Thyroid gland (tissue), 4 donors: ENCODE data around the gene AURKB. TPM values are rescaled to one million over a fixed set of nuclear protein-coding genes. Genes with fewer than 3 reads are reported as not detected.

ENCODE experiments used
- DNase-seq, 2 donors: peaks; one replicate each; pipeline ENCODE4 v3.0.0-alpha.2; 2019
- H3K27ac ChIP-seq, 3 donors: fragments of 200-600 bp; sonication (generic); 1 replicate in 2 of 3; 2 replicates in 1 of 3; pipeline ENCODE4 v1.5.1; 2016 to 2019; ENCODE audit warnings: mild to moderate bottlenecking in 1 of 3, moderate library complexity in 1 of 3
- H3K27me3 ChIP-seq: fragments of 200-600 bp; sonication (generic); one replicate; pipeline ENCODE4 v1.5.1; 2019
- H3K36me3 ChIP-seq, 2 donors: fragments of 200-600 bp; sonication (generic); one replicate each; pipeline ENCODE4 v1.5.1; 2016 to 2019
- H3K4me1 ChIP-seq, 2 donors: fragments of 200-600 bp; sonication (generic); one replicate each; pipeline ENCODE4 v1.5.1; 2017 to 2019
- H3K4me3 ChIP-seq, 3 donors: fragments of 200-600 bp; sonication (generic); replicated peaks in 1 of 3; 1 replicate in 2 of 3; 2 replicates in 1 of 3; pipeline ENCODE4 v1.5.1; 2016; ENCODE audit warnings: mild to moderate bottlenecking in 1 of 3
- H3K9me3 ChIP-seq: fragments of 200-600 bp; sonication (generic); one replicate; pipeline ENCODE4 v1.5.1; 2017
- CTCF ChIP-seq, 6 experiments: fragments of 200-600 bp in 3 of 6; fragments of 450-650 bp in 3 of 6; sonication (generic) in 3 of 6; IDR thresholded peaks; one replicate each; pipeline ENCODE4 v1.5.1; 2016 to 2019; ENCODE audit warnings: antibody characterized with exemption in 6 of 6, mild to moderate bottlenecking in 2 of 6, inconsistent platforms in 1 of 6, moderate library complexity in 1 of 6
- POLR2A ChIP-seq, 2 donors: fragments of 450-650 bp; IDR thresholded peaks; one replicate each; pipeline ENCODE4 v1.6.1; 2017; ENCODE audit warnings: antibody characterized with exemption in 2 of 2, mild to moderate bottlenecking in 2 of 2, moderate library complexity in 1 of 2
- WGBS, 2 donors: methylation state at CpG; one replicate each; pipeline ENCODE4 v1.1.5; 2017; 5-methylcytosine and 5-hydroxymethylcytosine counted together
- intact Hi-C: fragments of 100-400 bp; cut with DNase I; formaldehyde crosslinking; loops from one replicate; pipeline ENCODE4 v1.15.1; 2023
- total RNA-seq, 4 donors: library from RNA; depleted of rRNA; stranded (reverse); fragments of >200 nt; gene quantifications; one replicate each; pipeline ENCODE4 v1.2.3, GENCODE V29; 2016

Gene AURKB
- total RNA-seq, 4 donors from 2014 or later: 6.0 TPM; not detected in 3

- intact Hi-C loops: loop anchor here (10.0 kb wide), 2 partner anchors 69 to 101 kb away; partner anchors contain the start of genes HES7 and SLC25A35
- peak; percentile 22 to 40 for DNase-seq
Measured at GRCh38 chr17:8225813-8226535, 15.6 kb upstream of the AURKB start.

GRCh38 chr17:8224891-8225812 is 14.8 kb upstream of the AURKB start:
- Histone ChIP-seq H3K36me3 (peaks cover 25 to 31% of the 10 kb centered on the region in 2 donors), H3K4me3 (no peak overlapping the region), H3K4me1 (peaks cover 8 to 17% of the 10 kb centered on the region in 2 donors), H3K27ac (no peak overlapping the region), H3K27me3 (no peaks in the 10 kb centered on the region), H3K9me3 (no peaks in the 10 kb centered on the region)
- WGBS, 2 donors: 92 to 93% methylated on average over 24 to 26 of the region's 26 CpGs
- intact Hi-C loops: loop anchor here (10.0 kb wide), 2 partner anchors 70 to 100 kb away; partner anchors contain the start of genes HES7 and SLC25A35
- DNase-seq: no peak
- no peak for TF ChIP-seq CTCF (IDR thresholded peaks at IDR 0.05)
- no peak for TF ChIP-seq POLR2A (IDR thresholded peaks at IDR 0.05)

More at GRCh38 chr17:8225813-8226535, 15.6 kb upstream of the AURKB start:
- H3K27me3 ChIP-seq: no peaks in the 10 kb centered on the region
- WGBS, 2 donors: 48 to 53% methylated on average over 20 of the region's 20 CpGs
- peaks cover 8 to 12% of the 10 kb centered on the region in 2 donors for H3K4me1 ChIP-seq
- no peaks in the 10 kb centered on the region for H3K9me3 ChIP-seq
- no peak overlapping the region for H3K4me3 ChIP-seq
- H3K36me3 ChIP-seq: peaks cover 31 to 40% of the 10 kb centered on the region in 2 donors
- TF ChIP-seq CTCF (IDR thresholded peaks at IDR 0.05): no peak
- no peak for TF ChIP-seq POLR2A (IDR thresholded peaks at IDR 0.05)
- H3K27ac ChIP-seq: peak overlapping the region; percentile 23 to 59 (median 32)

GRCh38 chr17:8223356-8224126 is 13.2 kb upstream of the AURKB start:
- intact Hi-C loops: loop anchor here (10.0 kb wide), 2 partner anchors 71 to 99 kb away; partner anchors contain the start of genes HES7 and SLC25A35
- WGBS, 2 donors: 4 to 5% methylated on average over 21 to 24 of the region's 27 CpGs
- peak; percentile 69 for DNase-seq

More at GRCh38 chr17:8223356-8224126, 13.2 kb upstream of the AURKB start:
- no peaks in the 10 kb centered on the region for H3K27me3 ChIP-seq
- TF ChIP-seq CTCF (IDR thresholded peaks at IDR 0.05) (no peak), POLR2A (IDR thresholded peaks at IDR 0.05) (no peak)
- H3K36me3 ChIP-seq: peaks cover 9 to 15% of the 10 kb centered on the region in 2 donors
- H3K4me1 ChIP-seq: peaks cover 8 to 18% of the 10 kb centered on the region in 2 donors
- H3K27ac ChIP-seq: peak overlapping the region; percentile 93 to 99 (median 98)
- H3K9me3 ChIP-seq: no peaks in the 10 kb centered on the region
- peak overlapping the region; percentile 3 to 66 (median 25) for H3K4me3 ChIP-seq
